Putamen (tissue), 1 donor: ENCODE measurements around the gene MMP20.
A peak's percentile ranks its signal among the peaks of the same experiment; 100 is the strongest.
"Not testable (repeated sequence)": the region's sequence is repeated elsewhere in the genome, so short reads cannot be mapped to it uniquely, and the experiment has no call there.

ENCODE experiments used
- DNase-seq: peaks from one replicate; pipeline ENCODE4 v3.0.0-alpha.2; 2016; ENCODE audit warnings: low spot score

The MMP20 gene

GRCh38 chr11:102625177-102625576 lies at the start of gene MMP20:
Gene MMP20, minus strand, starts transcription at chr11:102625332. Its CDS starts 13 bp downstream, at chr11:102625319.
- DNase-seq = no peak

- DNase-seq = no peak
These were observed 44.5 kb upstream of the MMP20 start for GRCh38 chr11:102669664-102670063.

- peak; percentile 29 for DNase-seq
These were observed 41.3 kb upstream of the MMP20 start for GRCh38 chr11:102666331-102666957.

- DNase-seq = no peak
These were observed 39.0 kb upstream of the MMP20 start for GRCh38 chr11:102664001-102664752.

- DNase-seq = no peak
These were observed 37.5 kb upstream of the MMP20 start for GRCh38 chr11:102662607-102663006.

- no peak for DNase-seq
These were observed 35.9 kb upstream of the MMP20 start for GRCh38 chr11:102661040-102661439.

- DNase-seq = no peak
These were observed 31.4 kb upstream of the MMP20 start for GRCh38 chr11:102656528-102656927.

- DNase-seq = no peak
These were observed 30.4 kb upstream of the MMP20 start for GRCh38 chr11:102655547-102655946.

- DNase-seq = no peak
These were observed 29.6 kb upstream of the MMP20 start for GRCh38 chr11:102654761-102655160.

- no peak for DNase-seq
These were observed 28.7 kb upstream of the MMP20 start for GRCh38 chr11:102653744-102654291.

- no peak for DNase-seq
These were observed 22.3 kb upstream of the MMP20 start for GRCh38 chr11:102647430-102647829.

GRCh38 chr11:102643941-102644340 lies 18.8 kb upstream of the MMP20 start:
- DNase-seq = no peak

GRCh38 chr11:102640946-102641345 lies 15.8 kb upstream of the MMP20 start:
- no peak for DNase-seq

- no peak for DNase-seq
These were observed 14.5 kb upstream of the MMP20 start for GRCh38 chr11:102639656-102640055.

- DNase-seq = peak; percentile 26
These were observed 12.6 kb upstream of the MMP20 start for GRCh38 chr11:102637731-102638130.

- no peak for DNase-seq
These were observed 8.4 kb upstream of the MMP20 start for GRCh38 chr11:102633385-102634026.

GRCh38 chr11:102632026-102632425 lies 6.9 kb upstream of the MMP20 start:
- no peak for DNase-seq

GRCh38 chr11:102630598-102631448 lies 5.7 kb upstream of the MMP20 start:
- DNase-seq = no peak

- DNase-seq = not testable (repeated sequence)
These were observed 4.8 kb upstream of the MMP20 start for GRCh38 chr11:102629908-102630307.

- no peak for DNase-seq
These were observed 1.5 kb upstream of the MMP20 start for GRCh38 chr11:102626676-102627075.

- DNase-seq = no peak
These were observed 1.1 kb downstream of the MMP20 start for GRCh38 chr11:102623998-102624397.

- no peak for DNase-seq
These were observed 2.0 kb downstream of the MMP20 start for GRCh38 chr11:102623128-102623527.
